MM.1S (cell line): ENCODE measurements around the gene UBAP2L.
"Not testable (repeated sequence)": the region's sequence is repeated elsewhere in the genome, so short reads cannot be mapped to it uniquely, and the experiment has no call there.

ENCODE experiments used
- DNase-seq: peaks from one replicate; pipeline ENCODE4 v3.0.0-alpha.2; 2015
- H2AFZ ChIP-seq: fragments of 300-600 bp; sonication (generic); 2 replicates; pipeline ENCODE4 v1.6.0; 2016; ENCODE audit warnings: antibody characterized with exemption, low read length
- H3F3A ChIP-seq: fragments of 300-600 bp; sonication (generic); 2 replicates; pipeline ENCODE4 v1.6.1; 2016; ENCODE audit warnings: mild to moderate bottlenecking, antibody characterized with exemption, low read length, moderate library complexity, mixed read lengths; ENCODE audit not compliant: insufficient read depth
- H3K27ac ChIP-seq: fragments of 300-600 bp; sonication (generic); 2 replicates; pipeline ENCODE4 v1.5.1; 2016; ENCODE audit warnings: mild to moderate bottlenecking, low read length
- H3K27me3 ChIP-seq: fragments of 300-600 bp; sonication (generic); replicated peaks from 2 replicates; pipeline ENCODE4 v1.6.0; 2016; ENCODE audit warnings: low read length; ENCODE audit not compliant: insufficient read depth
- H3K36me3 ChIP-seq: fragments of 300-600 bp; sonication (generic); replicated peaks from 2 replicates; pipeline ENCODE4 v1.6.1; 2016; ENCODE audit warnings: mild to moderate bottlenecking, low read length, mixed read lengths; ENCODE audit not compliant: insufficient read depth
- H3K4me1 ChIP-seq: fragments of 300-600 bp; sonication (generic); 2 replicates; pipeline ENCODE4 v1.6.1; 2016; ENCODE audit warnings: low read length, mixed read lengths
- H3K4me2 ChIP-seq: fragments of 300-600 bp; sonication (generic); 2 replicates; pipeline ENCODE4 v1.6.0; 2016; ENCODE audit warnings: low read depth, low read length
- H3K4me3 ChIP-seq: fragments of 300-600 bp; sonication (generic); 2 replicates; pipeline ENCODE4 v1.5.1; 2016; ENCODE audit warnings: low read length, mixed read lengths
- H3K79me2 ChIP-seq: fragments of 300-600 bp; sonication (generic); 2 replicates; pipeline ENCODE4 v1.6.1; 2016; ENCODE audit warnings: mixed run types, low read length, mixed read lengths
- H3K9ac ChIP-seq: fragments of 300-600 bp; sonication (generic); 2 replicates; pipeline ENCODE4 v1.6.1; 2016; ENCODE audit warnings: low read length, mixed read lengths
- H3K9me2 ChIP-seq: fragments of 300-600 bp; sonication (generic); replicated peaks from 2 replicates; pipeline ENCODE4 v1.6.1; 2016; ENCODE audit warnings: mild to moderate bottlenecking, low read length, mixed read lengths; ENCODE audit not compliant: insufficient read depth
- H3K9me3 ChIP-seq: fragments of 300-600 bp; sonication (generic); replicated peaks from 2 replicates; pipeline ENCODE4 v1.6.1; 2016; ENCODE audit warnings: mild to moderate bottlenecking, low read length, mixed read lengths; ENCODE audit not compliant: insufficient read depth
- H4K20me1 ChIP-seq: fragments of 300-600 bp; sonication (generic); 2 replicates; pipeline ENCODE4 v1.6.1; 2016; ENCODE audit warnings: mild to moderate bottlenecking, low read length, moderate library complexity, mixed read lengths; ENCODE audit not compliant: insufficient read depth
- EZH2 ChIP-seq: fragments of 300-600 bp; sonication (generic); optimal IDR thresholded peaks from 2 replicates; pipeline ENCODE3; 2017; ENCODE audit warnings: low read depth, mild to moderate bottlenecking, antibody characterized with exemption, low read length, mixed read lengths
- EZH2phosphoT487 ChIP-seq: fragments of 300-600 bp; sonication (generic); IDR thresholded peaks from 2 replicates; pipeline ENCODE4 v1.6.1; 2018; ENCODE audit warnings: antibody characterized with exemption, low read length
- TF ChIP-seq, protein P1 (sequence below): fragments of 300-600 bp; sonication (generic); IDR thresholded peaks from 2 replicates; pipeline ENCODE4 v1.5.1; 2016; ENCODE audit warnings: antibody characterized with exemption, low read length, mixed read lengths

Gene UBAP2L

GRCh38 chr1:154223621-154224020, 2.9 kb downstream of the UBAP2L start:
- Histone ChIP-seq H3K79me2 (peaks cover 97% of the 10 kb centered on the region), H3K4me2 (no peak overlapping the region)

DNA sequence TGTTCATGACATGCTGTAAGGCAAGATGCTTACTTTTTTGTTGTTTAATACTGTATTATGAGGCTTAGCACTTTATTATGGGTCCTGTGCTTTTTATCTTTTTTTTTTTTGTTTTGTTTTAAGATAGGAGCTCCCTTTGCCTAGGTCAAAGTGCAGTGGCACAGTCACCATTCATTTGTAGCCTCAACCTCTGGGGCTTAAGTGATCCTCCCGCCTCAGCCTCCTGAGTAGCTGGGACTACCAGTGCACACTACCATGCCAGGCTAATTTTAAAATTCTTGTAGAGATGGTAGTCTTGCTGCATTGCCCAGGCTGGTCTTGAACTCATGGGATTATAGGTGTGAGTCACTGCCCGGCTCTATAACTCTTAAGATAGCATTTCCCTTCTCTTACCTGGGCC, 4.6 kb downstream of the UBAP2L start:
- peaks cover 29% of the 10 kb centered on the region for H4K20me1 ChIP-seq
- H3K27me3 ChIP-seq: no peaks in the 10 kb centered on the region

More at GRCh38 chr1:154223621-154224020, 2.9 kb downstream of the UBAP2L start:
- H3K4me1 ChIP-seq: peaks cover 20% of the 10 kb centered on the region
- no peaks in the 10 kb centered on the region for H3K9me2 ChIP-seq
- no peak overlapping the region for H2AFZ ChIP-seq
- H3K27me3 ChIP-seq: no peaks in the 10 kb centered on the region
- H3K9ac ChIP-seq: no peak overlapping the region
- peaks cover 29% of the 10 kb centered on the region for H4K20me1 ChIP-seq
- peaks cover 25% of the 10 kb centered on the region for H3K36me3 ChIP-seq
- DNase-seq: no peak
- TF ChIP-seq, protein P1, sequence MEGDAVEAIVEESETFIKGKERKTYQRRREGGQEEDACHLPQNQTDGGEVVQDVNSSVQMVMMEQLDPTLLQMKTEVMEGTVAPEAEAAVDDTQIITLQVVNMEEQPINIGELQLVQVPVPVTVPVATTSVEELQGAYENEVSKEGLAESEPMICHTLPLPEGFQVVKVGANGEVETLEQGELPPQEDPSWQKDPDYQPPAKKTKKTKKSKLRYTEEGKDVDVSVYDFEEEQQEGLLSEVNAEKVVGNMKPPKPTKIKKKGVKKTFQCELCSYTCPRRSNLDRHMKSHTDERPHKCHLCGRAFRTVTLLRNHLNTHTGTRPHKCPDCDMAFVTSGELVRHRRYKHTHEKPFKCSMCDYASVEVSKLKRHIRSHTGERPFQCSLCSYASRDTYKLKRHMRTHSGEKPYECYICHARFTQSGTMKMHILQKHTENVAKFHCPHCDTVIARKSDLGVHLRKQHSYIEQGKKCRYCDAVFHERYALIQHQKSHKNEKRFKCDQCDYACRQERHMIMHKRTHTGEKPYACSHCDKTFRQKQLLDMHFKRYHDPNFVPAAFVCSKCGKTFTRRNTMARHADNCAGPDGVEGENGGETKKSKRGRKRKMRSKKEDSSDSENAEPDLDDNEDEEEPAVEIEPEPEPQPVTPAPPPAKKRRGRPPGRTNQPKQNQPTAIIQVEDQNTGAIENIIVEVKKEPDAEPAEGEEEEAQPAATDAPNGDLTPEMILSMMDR: no peak
- TF ChIP-seq EZH2 (no peak), EZH2phosphoT487 (no peak)
- H3F3A ChIP-seq: no peaks in the 10 kb centered on the region; the same call in 1 of the 2 replicates
- no peak overlapping the region for H3K4me3 ChIP-seq
- no peaks in the 10 kb centered on the region for H3K9me3 ChIP-seq
- H3K27ac ChIP-seq: no peak overlapping the region

GRCh38 chr1:154231112-154231511, 10.4 kb downstream of the UBAP2L start:
- not testable (repeated sequence) for H3K4me2 ChIP-seq, H3K9me3 ChIP-seq, H3K9ac ChIP-seq, DNase-seq, H3K4me1 ChIP-seq, H3K27me3 ChIP-seq, H2AFZ ChIP-seq, H4K20me1 ChIP-seq, H3K4me3 ChIP-seq, H3K27ac ChIP-seq, H3F3A ChIP-seq, H3K9me2 ChIP-seq
- Histone ChIP-seq H3K79me2 (peaks cover 91% of the 10 kb centered on the region), H3K36me3 (peaks cover 40% of the 10 kb centered on the region)

More for the DNA sequence above, 4.6 kb downstream of the UBAP2L start:
- H3K27ac ChIP-seq: no peak overlapping the region
- DNase-seq: no peak
- H3K9me2 ChIP-seq: no peaks in the 10 kb centered on the region
- no peaks in the 10 kb centered on the region; the same call in 1 of the 2 replicates for H3F3A ChIP-seq
- no peak overlapping the region for H2AFZ ChIP-seq
- H3K79me2 ChIP-seq: peaks cover 96% of the 10 kb centered on the region
- H3K9ac ChIP-seq: no peak overlapping the region
- H3K36me3 ChIP-seq: peaks cover 35% of the 10 kb centered on the region
- H3K4me2 ChIP-seq: no peak overlapping the region
- H3K4me1 ChIP-seq: peaks cover 13% of the 10 kb centered on the region
- H3K9me3 ChIP-seq: no peaks in the 10 kb centered on the region
- TF ChIP-seq EZH2 (no peak), EZH2phosphoT487 (no peak)
- TF ChIP-seq, protein P1: no peak
- H3K4me3 ChIP-seq: no peak overlapping the region

GRCh38 chr1:154233127-154233526, 12.4 kb downstream of the UBAP2L start:
- H3K4me2 ChIP-seq, H3K4me3 ChIP-seq, H4K20me1 ChIP-seq, H3K27ac ChIP-seq, H3K9me3 ChIP-seq, H3F3A ChIP-seq, H2AFZ ChIP-seq, H3K4me1 ChIP-seq, H3K9ac ChIP-seq, H3K27me3 ChIP-seq, H3K9me2 ChIP-seq, DNase-seq: not testable (repeated sequence)
- Histone ChIP-seq H3K79me2 (peaks cover 91% of the 10 kb centered on the region), H3K36me3 (peaks cover 39% of the 10 kb centered on the region)
